Erythroblast (primary cell): ENCODE measurements around the gene HLA-E.

Source experiments
- GATA1 ChIP-seq: IDR thresholded peaks from 2 replicates; pipeline ENCODE4 v1.6.1; 2011; ENCODE audit warnings: low read depth, mild to moderate bottlenecking, control low read depth, low read length, moderate library complexity
- POLR2A ChIP-seq: IDR thresholded peaks from 2 replicates; pipeline ENCODE4 v1.6.1; 2011; ENCODE audit warnings: mild to moderate bottlenecking, low read length

GRCh38 chr6:30481211-30481964 is 7.9 kb upstream of the HLA-E start:
- no peak for TF ChIP-seq POLR2A
- TF ChIP-seq GATA1, result no peak
